Hepatocyte (in vitro differentiated cells): ENCODE results near the gene SAMD11. TPM values are rescaled to one million over a fixed set of nuclear protein-coding genes. Genes with fewer than 3 reads are reported as not detected.
"Not testable (repeated sequence)": the region's sequence is repeated elsewhere in the genome, so short reads cannot be mapped to it uniquely, and the experiment has no call there.

Source experiments
- DNase-seq: peaks from one replicate; pipeline ENCODE4 v3.0.0-alpha.2; 2016; ENCODE audit warnings: low spot score
- H2AFZ ChIP-seq: fragments of 200-600 bp; sonication (generic); 2 replicates; pipeline ENCODE4 v1.6.0; 2016; ENCODE audit warnings: antibody characterized with exemption, mild to moderate bottlenecking
- H3K27ac ChIP-seq: fragments of 200-600 bp; sonication (generic); 2 replicates; pipeline ENCODE4 v1.5.1; 2016; ENCODE audit warnings: mild to moderate bottlenecking
- H3K27me3 ChIP-seq: fragments of 200-600 bp; sonication (generic); 2 replicates; pipeline ENCODE4 v1.6.1; 2016
- H3K36me3 ChIP-seq: fragments of 200-600 bp; sonication (generic); replicated peaks from 2 replicates; pipeline ENCODE4 v1.5.1; 2016; ENCODE audit warnings: low read depth; ENCODE audit not compliant: insufficient read depth
- H3K4me1 ChIP-seq: fragments of 200-600 bp; sonication (generic); 2 replicates; pipeline ENCODE4 v1.5.1; 2016; ENCODE audit warnings: mild to moderate bottlenecking, moderate library complexity; ENCODE audit not compliant: insufficient read depth
- H3K4me2 ChIP-seq: fragments of 200-600 bp; sonication (generic); 2 replicates; pipeline ENCODE4 v1.6.0; 2016
- H3K4me3 ChIP-seq: fragments of 200-600 bp; sonication (generic); 2 replicates; pipeline ENCODE4 v1.5.1; 2016; ENCODE audit warnings: mild to moderate bottlenecking
- H3K79me2 ChIP-seq: fragments of 200-600 bp; sonication (generic); 2 replicates; pipeline ENCODE4 v1.6.0; 2017; ENCODE audit warnings: mild to moderate bottlenecking
- H3K9me2 ChIP-seq: fragments of 200-600 bp; sonication (generic); replicated peaks from 2 replicates; pipeline ENCODE4 v1.6.0; 2017; ENCODE audit warnings: mild to moderate bottlenecking; ENCODE audit not compliant: insufficient read depth
- H3K9me3 ChIP-seq: fragments of 200-600 bp; sonication (generic); 2 replicates; pipeline ENCODE4 v1.5.1; 2016; ENCODE audit warnings: low read depth, mild to moderate bottlenecking
- H4K20me1 ChIP-seq: fragments of 200-600 bp; sonication (generic); 2 replicates; pipeline ENCODE4 v1.6.0; 2016; ENCODE audit warnings: mild to moderate bottlenecking; ENCODE audit not compliant: insufficient read depth, poor library complexity, severe bottlenecking
- CTCF ChIP-seq: fragments of 200-600 bp; sonication (generic); IDR thresholded peaks from 2 replicates; pipeline ENCODE4 v1.5.1; 2016; ENCODE audit warnings: antibody characterized with exemption, mild to moderate bottlenecking; ENCODE audit not compliant: poor library complexity
- EZH2 ChIP-seq: fragments of 200-600 bp; sonication (generic); IDR thresholded peaks from 2 replicates; pipeline ENCODE4 v1.6.1; 2016; ENCODE audit warnings: antibody characterized with exemption, mild to moderate bottlenecking, borderline replicate concordance
- EZH2phosphoT487 ChIP-seq: fragments of 200-600 bp; sonication (generic); IDR thresholded peaks from one replicate; pipeline ENCODE4 v1.6.1; 2018; ENCODE audit warnings: antibody characterized with exemption, mild to moderate bottlenecking, low read depth, moderate library complexity; ENCODE audit not compliant: unreplicated experiment, severe bottlenecking
- WGBS: methylation state at CpG from one replicate; pipeline ENCODE4 v1.1.6; 2016; ENCODE audit warnings: low lambda C conversion rate; ENCODE audit errors: missing lambda C conversion rate; 5-methylcytosine and 5-hydroxymethylcytosine counted together
- polyA plus RNA-seq: library from polyadenylated mRNA; unstranded; fragments of >200 nt; fragmentation: Nextera tagmentation; extraction: Ambion mirVana; gene quantifications from 2 replicates; pipeline ENCODE4 v1.2.1, GENCODE V29; 2016
- total RNA-seq: library from RNA; depleted of rRNA; stranded (reverse); fragments of >200 nt; gene quantifications from 2 replicates; pipeline ENCODE4 v1.2.3, GENCODE V29; 2014

The SAMD11 gene
- total and polyA plus RNA-seq, 2 experiments from 2014 or later = 9.5 to 17.1 TPM

GRCh38 chr1:890661-891060 lies 33.1 kb upstream of the SAMD11 start:
- H3K27me3 ChIP-seq = peaks cover 32% of the 10 kb centered on the region
- TF ChIP-seq CTCF = no peak
- no peak for TF ChIP-seq EZH2phosphoT487
- TF ChIP-seq EZH2 = no peak
- H3K4me1 ChIP-seq = no peaks in the 10 kb centered on the region
- WGBS = 79% methylated on average over 3 of the region's 3 CpGs
- no peak overlapping the region for H2AFZ ChIP-seq
- no peaks in the 10 kb centered on the region for H3K36me3 ChIP-seq
- no peaks in the 10 kb centered on the region for H4K20me1 ChIP-seq
- H3K4me2 ChIP-seq = no peak overlapping the region
- H3K4me3 ChIP-seq = no peak overlapping the region
- no peak for DNase-seq
- no peak overlapping the region for H3K27ac ChIP-seq
- H3K9me2 ChIP-seq = no peaks in the 10 kb centered on the region
- H3K9me3 ChIP-seq = no peaks in the 10 kb centered on the region
- H3K79me2 ChIP-seq = no peaks in the 10 kb centered on the region

- Histone ChIP-seq H3K9me3 (no peaks in the 10 kb centered on the region), H3K36me3 (no peaks in the 10 kb centered on the region), H3K27me3 (peaks cover 4% of the 10 kb centered on the region), H3K4me3 (no peak overlapping the region), H3K4me2 (no peak overlapping the region), H2AFZ (no peak overlapping the region), H3K27ac (no peak overlapping the region), H3K4me1 (no peaks in the 10 kb centered on the region), H3K79me2 (no peaks in the 10 kb centered on the region), H3K9me2 (no peaks in the 10 kb centered on the region), H4K20me1 (no peaks in the 10 kb centered on the region)
- TF ChIP-seq EZH2phosphoT487 (no peak), EZH2 (no peak), CTCF (no peak)
- 81% methylated on average over 8 of the region's 8 CpGs for WGBS
- no peak for DNase-seq
These were observed 26.5 kb upstream of the SAMD11 start for GRCh38 chr1:897226-897625.

- not testable (repeated sequence) for H3K4me3 ChIP-seq, DNase-seq, H3K4me2 ChIP-seq, H3K36me3 ChIP-seq, H4K20me1 ChIP-seq, H3K27ac ChIP-seq, H3K9me3 ChIP-seq, H3K27me3 ChIP-seq, H2AFZ ChIP-seq, H3K4me1 ChIP-seq, H3K79me2 ChIP-seq, H3K9me2 ChIP-seq
- 82% methylated on average over 17 of the region's 17 CpGs for WGBS
These were observed 25.8 kb upstream of the SAMD11 start for GRCh38 chr1:897951-898350.

- TF ChIP-seq EZH2phosphoT487 = no peak
- no peak for TF ChIP-seq EZH2
- H3K4me2 ChIP-seq = no peak overlapping the region
- no peak for DNase-seq
- WGBS = 84% methylated on average over 8 of the region's 8 CpGs
- H3K4me1 ChIP-seq = no peaks in the 10 kb centered on the region
- H4K20me1 ChIP-seq = no peaks in the 10 kb centered on the region
- H3K27ac ChIP-seq = no peak overlapping the region
- H3K27me3 ChIP-seq = no peaks in the 10 kb centered on the region
- H3K36me3 ChIP-seq = no peaks in the 10 kb centered on the region
- H2AFZ ChIP-seq = no peak overlapping the region
- no peaks in the 10 kb centered on the region for H3K79me2 ChIP-seq
- no peaks in the 10 kb centered on the region for H3K9me3 ChIP-seq
- H3K9me2 ChIP-seq = no peaks in the 10 kb centered on the region
- no peak overlapping the region for H3K4me3 ChIP-seq
These were observed 23.9 kb upstream of the SAMD11 start for GRCh38 chr1:899636-900317.
